ENCODE measurements around the gene ASAH2.
"Not testable (repeated sequence)": the region's sequence is repeated elsewhere in the genome, so short reads cannot be mapped to it uniquely, and the experiment has no call there.

Gene ASAH2

GRCh38 chr10:50271564-50272250 is 20.4 kb upstream of the ASAH2 start:
- WGBS (ENCODE audit: extremely low coverage, insufficient coverage, low lambda C conversion rate), result no CpG with 5 or more reads among the region's 3 CpGs
- Histone ChIP-seq H4K5ac (ENCODE audit: low read length) (no peak overlapping the region), H3K18ac (ENCODE audit: low read length) (no peak overlapping the region), H3K9ac (ENCODE audit: low read length) (no peak overlapping the region), H3K56ac (ENCODE audit: low read length) (no peak overlapping the region), H2BK120ac (ENCODE audit: low read depth, low read length) (no peak overlapping the region), H3K4me2 (ENCODE audit: low read length) (no peak overlapping the region), H3K27ac (ENCODE audit: low read depth, low read length) (no peak overlapping the region), H3K36me3 (ENCODE audit: control insufficient read depth, insufficient read depth, low read length) (no peaks in the 10 kb centered on the region), H3K27me3 (ENCODE audit: insufficient read depth, low read length, poor library complexity) (no peaks in the 10 kb centered on the region), H3K23ac (ENCODE audit: low read length) (no peak overlapping the region), H2BK5ac (ENCODE audit: low read length) (no peak overlapping the region), H2BK15ac (replicated peaks; ENCODE audit: low read depth) (no peak overlapping the region), H3K4me3 (ENCODE audit: low read length) (no peak overlapping the region), H3K79me2 (ENCODE audit: control insufficient read depth, insufficient read depth, low read length) (no peaks in the 10 kb centered on the region), H3K4me1 (ENCODE audit: control insufficient read depth, low read depth, low read length) (no peaks in the 10 kb centered on the region), H3K4ac (ENCODE audit: low read depth, low read length) (no peak overlapping the region), H2AK5ac (ENCODE audit: low read length) (no peak overlapping the region), H3K79me1 (ENCODE audit: low read length) (no peaks in the 10 kb centered on the region), H4K8ac (ENCODE audit: low read depth, low read length) (no peak overlapping the region)
- DNase-seq, result peak; percentile 14

DNA sequence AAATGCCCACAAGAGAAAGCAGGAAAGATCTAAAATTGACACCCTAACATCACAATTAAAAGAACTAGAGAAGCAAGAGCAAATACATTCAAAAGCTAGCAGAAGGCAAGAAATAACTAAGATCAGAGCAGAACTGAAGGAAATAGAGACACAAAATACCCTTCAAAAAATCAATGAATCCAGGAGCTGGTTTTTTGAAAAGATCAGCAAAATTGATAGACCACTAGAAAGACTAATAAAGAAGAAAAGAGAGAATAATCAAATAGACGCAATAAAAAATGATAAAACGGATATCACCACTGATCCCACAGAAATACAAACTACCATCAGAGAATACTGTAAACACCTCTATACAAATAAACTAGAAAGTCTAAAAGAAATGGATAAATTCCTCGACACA is 16.6 kb upstream of the ASAH2 start:
- H3K79me1 ChIP-seq (ENCODE audit: low read length); H3K4me3 ChIP-seq (ENCODE audit: low read length); H3K27me3 ChIP-seq (ENCODE audit: insufficient read depth, low read length, poor library complexity); H2BK5ac ChIP-seq (ENCODE audit: low read length); H3K9ac ChIP-seq (ENCODE audit: low read length); H3K18ac ChIP-seq (ENCODE audit: low read length); H3K27ac ChIP-seq (ENCODE audit: low read depth, low read length); H4K5ac ChIP-seq (ENCODE audit: low read length); H3K4me2 ChIP-seq (ENCODE audit: low read length); H3K23ac ChIP-seq (ENCODE audit: low read length); H3K79me2 ChIP-seq (ENCODE audit: control insufficient read depth, insufficient read depth, low read length); H3K4me1 ChIP-seq (ENCODE audit: control insufficient read depth, low read depth, low read length); H3K56ac ChIP-seq (ENCODE audit: low read length); DNase-seq; H2BK120ac ChIP-seq (ENCODE audit: low read depth, low read length); H4K8ac ChIP-seq (ENCODE audit: low read depth, low read length); H3K36me3 ChIP-seq (ENCODE audit: control insufficient read depth, insufficient read depth, low read length); H2AK5ac ChIP-seq (ENCODE audit: low read length); H2BK15ac ChIP-seq (replicated peaks; ENCODE audit: low read depth); H3K4ac ChIP-seq (ENCODE audit: low read depth, low read length): not testable (repeated sequence)
- WGBS (ENCODE audit: extremely low coverage, insufficient coverage, low lambda C conversion rate), result no CpG with 5 or more reads among the region's 3 CpGs

DNA sequence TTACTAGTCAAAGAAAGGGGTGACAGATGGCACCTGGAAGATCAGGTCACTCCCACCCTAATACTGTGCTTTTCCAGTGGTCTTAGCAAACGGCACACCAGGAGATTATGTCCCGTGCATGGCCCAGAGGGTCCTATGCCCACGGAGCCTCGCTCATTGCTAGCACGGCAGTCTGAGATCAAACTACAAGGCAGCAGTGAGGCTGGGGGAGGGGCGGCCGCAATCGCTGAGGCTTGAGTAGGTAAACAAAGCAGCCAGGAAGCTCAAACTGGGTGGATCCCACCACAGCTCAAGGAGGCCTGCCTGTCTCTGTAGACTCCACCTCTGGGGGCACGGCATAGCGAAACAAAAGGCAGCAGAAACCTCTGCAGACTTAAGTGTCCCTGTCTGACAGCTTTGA is 11.3 kb upstream of the ASAH2 start:
- H4K5ac ChIP-seq (ENCODE audit: low read length); DNase-seq: not testable (repeated sequence)

GRCh38 chr10:50260791-50261281 is 9.5 kb upstream of the ASAH2 start:
- H4K8ac ChIP-seq (ENCODE audit: low read depth, low read length), result no peak overlapping the region
- DNase-seq, result no peak
- H2BK15ac ChIP-seq (replicated peaks; ENCODE audit: low read depth), result no peak overlapping the region
- H2BK5ac ChIP-seq (ENCODE audit: low read length), result no peak overlapping the region
- H3K4me3 ChIP-seq (ENCODE audit: low read length), result no peak overlapping the region
- no peaks in the 10 kb centered on the region for H3K36me3 ChIP-seq (ENCODE audit: control insufficient read depth, insufficient read depth, low read length)
- H3K56ac ChIP-seq (ENCODE audit: low read length), result no peak overlapping the region
- no peak overlapping the region for H3K4me2 ChIP-seq (ENCODE audit: low read length)
- H3K23ac ChIP-seq (ENCODE audit: low read length), result no peak overlapping the region
- no peaks in the 10 kb centered on the region for H3K27me3 ChIP-seq (ENCODE audit: insufficient read depth, low read length, poor library complexity)
- H2BK120ac ChIP-seq (ENCODE audit: low read depth, low read length), result no peak overlapping the region
- no peak overlapping the region for H4K5ac ChIP-seq (ENCODE audit: low read length)
- no peak overlapping the region for H3K27ac ChIP-seq (ENCODE audit: low read depth, low read length)
- H3K79me1 ChIP-seq (ENCODE audit: low read length), result no peaks in the 10 kb centered on the region
- no CpG with 5 or more reads among the region's 2 CpGs for WGBS (ENCODE audit: extremely low coverage, insufficient coverage, low lambda C conversion rate)
- H2AK5ac ChIP-seq (ENCODE audit: low read length), result no peak overlapping the region
- H3K4me1 ChIP-seq (ENCODE audit: control insufficient read depth, low read depth, low read length), result no peaks in the 10 kb centered on the region
- no peak overlapping the region for H3K18ac ChIP-seq (ENCODE audit: low read length)
- H3K79me2 ChIP-seq (ENCODE audit: control insufficient read depth, insufficient read depth, low read length), result no peaks in the 10 kb centered on the region
- no peak overlapping the region for H3K4ac ChIP-seq (ENCODE audit: low read depth, low read length)
- H3K9ac ChIP-seq (ENCODE audit: low read length), result no peak overlapping the region

More for the DNA sequence above, 11.3 kb upstream of the ASAH2 start:
- not testable (repeated sequence) for H3K27me3 ChIP-seq (ENCODE audit: insufficient read depth, low read length, poor library complexity); H2BK5ac ChIP-seq (ENCODE audit: low read length); H3K27ac ChIP-seq (ENCODE audit: low read depth, low read length); H3K36me3 ChIP-seq (ENCODE audit: control insufficient read depth, insufficient read depth, low read length); H3K4me3 ChIP-seq (ENCODE audit: low read length); H2BK120ac ChIP-seq (ENCODE audit: low read depth, low read length); H2BK15ac ChIP-seq (replicated peaks; ENCODE audit: low read depth); H3K4ac ChIP-seq (ENCODE audit: low read depth, low read length); H3K9ac ChIP-seq (ENCODE audit: low read length); H3K23ac ChIP-seq (ENCODE audit: low read length); H3K4me1 ChIP-seq (ENCODE audit: control insufficient read depth, low read depth, low read length); H3K79me1 ChIP-seq (ENCODE audit: low read length); H3K79me2 ChIP-seq (ENCODE audit: control insufficient read depth, insufficient read depth, low read length); H4K8ac ChIP-seq (ENCODE audit: low read depth, low read length); H2AK5ac ChIP-seq (ENCODE audit: low read length); H3K18ac ChIP-seq (ENCODE audit: low read length); H3K56ac ChIP-seq (ENCODE audit: low read length); H3K4me2 ChIP-seq (ENCODE audit: low read length)
- no CpG with 5 or more reads among the region's 10 CpGs for WGBS (ENCODE audit: extremely low coverage, insufficient coverage, low lambda C conversion rate)

GRCh38 chr10:50254479-50254878 is 3.2 kb upstream of the ASAH2 start:
- Histone ChIP-seq H3K4me3 (ENCODE audit: low read length) (no peak overlapping the region), H3K18ac (ENCODE audit: low read length) (no peak overlapping the region), H3K4me2 (ENCODE audit: low read length) (no peak overlapping the region), H2AK5ac (ENCODE audit: low read length) (no peak overlapping the region), H3K27me3 (ENCODE audit: insufficient read depth, low read length, poor library complexity) (no peaks in the 10 kb centered on the region), H3K9ac (ENCODE audit: low read length) (no peak overlapping the region), H3K27ac (ENCODE audit: low read depth, low read length) (no peak overlapping the region), H2BK5ac (ENCODE audit: low read length) (no peak overlapping the region), H4K8ac (ENCODE audit: low read depth, low read length) (no peak overlapping the region), H3K79me1 (ENCODE audit: low read length) (no peaks in the 10 kb centered on the region), H2BK120ac (ENCODE audit: low read depth, low read length) (no peak overlapping the region), H3K79me2 (ENCODE audit: control insufficient read depth, insufficient read depth, low read length) (no peaks in the 10 kb centered on the region), H3K36me3 (ENCODE audit: control insufficient read depth, insufficient read depth, low read length) (no peaks in the 10 kb centered on the region), H4K5ac (ENCODE audit: low read length) (no peak overlapping the region), H3K4ac (ENCODE audit: low read depth, low read length) (no peak overlapping the region), H3K23ac (ENCODE audit: low read length) (no peak overlapping the region), H3K56ac (ENCODE audit: low read length) (no peak overlapping the region), H3K4me1 (ENCODE audit: control insufficient read depth, low read depth, low read length) (no peaks in the 10 kb centered on the region), H2BK15ac (replicated peaks; ENCODE audit: low read depth) (no peak overlapping the region)
- DNase-seq, result no peak
- WGBS (ENCODE audit: extremely low coverage, insufficient coverage, low lambda C conversion rate), result no CpG with 5 or more reads among the region's 2 CpGs
